HepG2 (cell line): ENCODE results near the gene NPB. TPM values are rescaled to one million over a fixed set of nuclear protein-coding genes. Genes with fewer than 3 reads are reported as not detected.

ENCODE experiments used
- BCLAF1 ChIP-seq: fragments of 450-650 bp; IDR thresholded peaks from 2 replicates; pipeline ENCODE4 v1.6.1; 2017; ENCODE audit warnings: mild to moderate bottlenecking
- BHLHE40 ChIP-seq: IDR thresholded peaks from 2 replicates; pipeline ENCODE4 v1.6.1; 2011; ENCODE audit warnings: low read length, improper control_type of control experiment
- CC2D1A ChIP-seq: sonication (generic); formaldehyde crosslinking; IDR thresholded peaks from 2 replicates; pipeline ENCODE4 v1.8.1; 2023; ENCODE audit warnings: mild to moderate bottlenecking, missing genetic modification reagents
- CENPT ChIP-seq: sonication (generic); formaldehyde crosslinking; IDR thresholded peaks from 2 replicates; pipeline ENCODE4 v1.8.0; 2022; ENCODE audit warnings: low read depth, mild to moderate bottlenecking, moderate library complexity, missing genetic modification reagents
- CHD4 ChIP-seq: fragments of 200-600 bp; sonication (generic); IDR thresholded peaks from 2 replicates; pipeline ENCODE4 v1.7.0; 2017; ENCODE audit warnings: mild to moderate bottlenecking, low read length, borderline replicate concordance
- GATAD1 ChIP-seq: IDR thresholded peaks from 2 replicates; pipeline ENCODE4 v1.6.1; 2016; ENCODE audit warnings: missing genetic modification reagents, missing compliant biosample characterization
- HES4 ChIP-seq: sonication (generic); formaldehyde crosslinking; IDR thresholded peaks from 2 replicates; pipeline ENCODE4 v1.9.0; 2021; ENCODE audit warnings: mild to moderate bottlenecking, missing genetic modification reagents, borderline replicate concordance
- KLF6 ChIP-seq: IDR thresholded peaks from 2 replicates; pipeline ENCODE4 v1.8.0; 2016; ENCODE audit warnings: missing biosample characterization, missing genetic modification reagents
- KMT2A ChIP-seq: sonication (generic); formaldehyde crosslinking; IDR thresholded peaks from 2 replicates; pipeline ENCODE4 v1.4.0; 2020; ENCODE audit warnings: missing genetic modification reagents
- LCORL ChIP-seq, 2 experiments: fragments of 450-650 bp in 1 of 2; sonication (generic) in 1 of 2; formaldehyde crosslinking in 1 of 2; IDR thresholded peaks; 2 replicates each; pipeline versions ENCODE4 v1.5.0 to v1.6.1; 2017 to 2020; ENCODE audit warnings: antibody characterized with exemption in 1 of 2, missing genetic modification reagents in 1 of 2
- MBNL3 ChIP-seq: fragments of 250-450 bp; sonication (Bioruptor Pico); conservative IDR thresholded peaks from 2 replicates; pipeline ENCODE4 v1.8.0; 2022; ENCODE audit warnings: mild to moderate bottlenecking, inconsistent platforms
- RFX1 ChIP-seq: fragments of 450-650 bp; IDR thresholded peaks from 2 replicates; pipeline ENCODE4 v1.6.1; 2017
- RXRB ChIP-seq: IDR thresholded peaks from 2 replicates; pipeline ENCODE4 v1.6.1; 2016; ENCODE audit warnings: borderline replicate concordance, missing genetic modification reagents, missing compliant biosample characterization
- STAT5B ChIP-seq: sonication (generic); formaldehyde crosslinking; IDR thresholded peaks from 2 replicates; pipeline ENCODE4 v1.4.0; 2020; ENCODE audit warnings: missing genetic modification reagents
- TP53 ChIP-seq: sonication (generic); formaldehyde crosslinking; conservative IDR thresholded peaks from 2 replicates; pipeline ENCODE4 v1.4.0; 2020; ENCODE audit warnings: missing genetic modification reagents
- XBP1 ChIP-seq: sonication (generic); formaldehyde crosslinking; IDR thresholded peaks from 2 replicates; pipeline ENCODE4 v1.5.0; 2020; ENCODE audit warnings: missing genetic modification reagents
- ZBTB38 ChIP-seq: sonication (generic); formaldehyde crosslinking; IDR thresholded peaks from 2 replicates; pipeline ENCODE4 v1.5.1; 2020; ENCODE audit warnings: mild to moderate bottlenecking, missing genetic modification reagents
- ZBTB42 ChIP-seq: sonication (generic); formaldehyde crosslinking; IDR thresholded peaks from 2 replicates; pipeline ENCODE4 v1.5.0; 2020; ENCODE audit warnings: mild to moderate bottlenecking, missing genetic modification reagents
- ZBTB8A ChIP-seq: sonication (generic); formaldehyde crosslinking; IDR thresholded peaks from 2 replicates; pipeline ENCODE4 v1.4.0; 2020; ENCODE audit warnings: mild to moderate bottlenecking, low read depth, missing genetic modification reagents, borderline replicate concordance
- ZFAT ChIP-seq: sonication (generic); formaldehyde crosslinking; conservative IDR thresholded peaks from 2 replicates; pipeline ENCODE4 v1.8.1; 2023; ENCODE audit warnings: missing genetic modification reagents, inconsistent platforms
- ZNF160 ChIP-seq: sonication (generic); formaldehyde crosslinking; IDR thresholded peaks from 2 replicates; pipeline ENCODE4 v1.8.0; 2022; ENCODE audit warnings: mild to moderate bottlenecking, inconsistent platforms, missing genetic modification reagents
- ZNF282 ChIP-seq: fragments of 450-650 bp; IDR thresholded peaks from 2 replicates; pipeline ENCODE4 v1.6.1; 2018; ENCODE audit not compliant: partially characterized antibody
- ZNF335 ChIP-seq: sonication (generic); formaldehyde crosslinking; IDR thresholded peaks from 2 replicates; pipeline ENCODE4 v1.4.0; 2020; ENCODE audit warnings: missing genetic modification reagents
- ZNF569 ChIP-seq: sonication (generic); formaldehyde crosslinking; IDR thresholded peaks from 2 replicates; pipeline ENCODE4 v1.5.0; 2020; ENCODE audit warnings: mild to moderate bottlenecking, missing genetic modification reagents, moderate library complexity, borderline replicate concordance
- ZNF674 ChIP-seq: sonication (generic); formaldehyde crosslinking; IDR thresholded peaks from 2 replicates; pipeline ENCODE4 v1.5.0; 2020; ENCODE audit warnings: low read depth, mild to moderate bottlenecking, missing genetic modification reagents
- ZNF724P ChIP-seq: sonication (generic); formaldehyde crosslinking; IDR thresholded peaks from 2 replicates; pipeline ENCODE4 v1.8.0; 2022; ENCODE audit warnings: missing genetic modification reagents, borderline replicate concordance
- ZNF816 ChIP-seq: sonication (generic); formaldehyde crosslinking; IDR thresholded peaks from 2 replicates; pipeline ENCODE4 v1.8.0; 2022; ENCODE audit warnings: missing genetic modification reagents, mild to moderate bottlenecking, borderline replicate concordance
- polyA plus RNA-seq, 8 experiments: library from polyadenylated mRNA; depleted of rRNA in 3 of 8; stranded (reverse) in 7 of 8; unstranded in 1 of 8; fragments of >200 nt; fragmentation: Illumina TruSeq in 4 of 8; extraction: Trizol in 4 of 8; gene quantifications; 2 replicates each; pipeline versions ENCODE4 v1.2.1 to v1.2.3, GENCODE V29; 2011 to 2016; ENCODE audit warnings: low read depth in 4 of 8, missing spikeins in 1 of 8, mixed read lengths in 1 of 8; ENCODE audit not compliant: insufficient read depth in 1 of 8
- total RNA-seq, 5 experiments: library from RNA; depleted of rRNA; stranded (reverse); fragments of >200 nt; fragmentation: Illumina TruSeq; extraction: Trizol; gene quantifications; 2 replicates each; pipeline ENCODE4 v1.2.3, GENCODE V29; 2016; ENCODE audit warnings: low read depth in 1 of 5
- TF ChIP-seq, protein P1 (sequence below): sonication (generic); formaldehyde crosslinking; IDR thresholded peaks from 2 replicates; pipeline ENCODE4 v1.4.0; 2020; ENCODE audit warnings: missing genetic modification reagents

The NPB gene
- total and polyA plus RNA-seq, 2 of the 13 experiments (the other 11 are each of a cell fraction or from before 2014, with no cell fraction given) = 0.11 to 0.93 TPM

DNA sequence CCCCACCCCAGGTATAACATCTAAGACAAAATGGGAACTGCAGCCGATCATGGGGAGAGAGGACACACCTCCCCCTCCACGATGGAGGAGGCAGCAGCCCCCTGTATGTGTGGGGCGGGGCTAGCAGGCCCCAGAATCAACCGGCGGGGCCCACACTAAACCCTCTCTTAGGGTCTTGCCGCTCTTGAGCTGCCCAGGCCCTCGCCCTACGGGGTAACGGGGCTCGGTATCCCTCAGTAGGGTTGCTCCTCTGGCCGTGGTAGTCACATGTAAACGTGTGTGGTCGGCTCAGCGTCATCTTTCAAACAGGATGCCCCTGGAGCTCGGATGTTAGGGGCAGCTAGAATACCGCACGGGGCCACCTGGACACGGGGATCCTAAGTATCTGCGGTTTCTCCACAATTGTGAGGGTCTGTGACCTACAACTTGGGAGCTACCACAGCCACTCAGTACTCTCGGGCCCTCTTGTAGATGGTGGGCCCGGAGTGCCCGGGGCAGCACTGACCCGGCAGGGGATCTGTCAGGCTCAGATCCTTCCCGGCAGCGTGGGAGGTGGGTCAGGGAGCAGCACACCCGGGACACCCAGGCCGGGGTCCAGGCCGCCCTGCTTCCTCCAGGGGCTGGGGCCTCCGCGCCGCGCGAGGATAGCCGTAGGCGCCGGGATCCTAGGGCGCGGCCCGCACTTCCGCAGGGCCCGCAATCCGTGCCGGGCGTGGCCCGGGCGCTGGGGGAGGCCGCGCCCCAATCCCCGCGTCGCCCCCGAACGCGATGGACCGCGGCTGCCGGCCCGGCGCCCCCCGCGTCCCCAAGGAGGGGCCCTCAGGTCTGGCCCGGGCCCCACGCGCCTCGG, 31.7 kb upstream of the NPB start (continued):
- TF ChIP-seq KMT2A (no peak), ZNF335 (CRISPR knock-in tag) (0 out of 2 replicates have a peak, but pooled peaks have one; percentile 29), BHLHE40 (no peak; the same call in 1 of the 2 replicates), RFX1 (no peak), XBP1 (CRISPR knock-in tag) (no peak), BCLAF1 (no peak), CHD4 (no peak), ZNF282 (no peak), RXRB (CRISPR knock-in tag) (0 out of 2 replicates have a peak, but pooled peaks have one; percentile 27), CC2D1A (no peak), STAT5B (no peak), ZFAT (no peak), ZBTB38 (CRISPR knock-in tag) (no peak; the same call in 1 of the 2 replicates), ZBTB42 (CRISPR knock-in tag) (peak; percentile 50; the same call in 1 of the 2 replicates), ZNF816 (CRISPR knock-in tag) (no peak), ZNF160 (CRISPR knock-in tag) (no peak), KLF6 (no peak; the same call in 1 of the 2 replicates), HES4 (CRISPR knock-in tag) (peak; percentile 80; the same call in 1 of the 2 replicates), GATAD1 (no peak), ZNF674 (CRISPR knock-in tag) (no peak), ZNF724P (CRISPR knock-in tag) (no peak), CENPT (CRISPR knock-in tag) (no peak), LCORL (IDR thresholded peaks at IDR 0.05) (no peak), LCORL (CRISPR knock-in tag; IDR thresholded peaks at IDR 0.05) (no peak), TP53 (CRISPR knock-in tag) (no peak), MBNL3 (CRISPR knock-in tag) (no peak), ZBTB8A (CRISPR knock-in tag) (no peak; the same call in 1 of the 2 replicates), ZNF569 (CRISPR knock-in tag) (no peak)
- TF ChIP-seq, protein P1, sequence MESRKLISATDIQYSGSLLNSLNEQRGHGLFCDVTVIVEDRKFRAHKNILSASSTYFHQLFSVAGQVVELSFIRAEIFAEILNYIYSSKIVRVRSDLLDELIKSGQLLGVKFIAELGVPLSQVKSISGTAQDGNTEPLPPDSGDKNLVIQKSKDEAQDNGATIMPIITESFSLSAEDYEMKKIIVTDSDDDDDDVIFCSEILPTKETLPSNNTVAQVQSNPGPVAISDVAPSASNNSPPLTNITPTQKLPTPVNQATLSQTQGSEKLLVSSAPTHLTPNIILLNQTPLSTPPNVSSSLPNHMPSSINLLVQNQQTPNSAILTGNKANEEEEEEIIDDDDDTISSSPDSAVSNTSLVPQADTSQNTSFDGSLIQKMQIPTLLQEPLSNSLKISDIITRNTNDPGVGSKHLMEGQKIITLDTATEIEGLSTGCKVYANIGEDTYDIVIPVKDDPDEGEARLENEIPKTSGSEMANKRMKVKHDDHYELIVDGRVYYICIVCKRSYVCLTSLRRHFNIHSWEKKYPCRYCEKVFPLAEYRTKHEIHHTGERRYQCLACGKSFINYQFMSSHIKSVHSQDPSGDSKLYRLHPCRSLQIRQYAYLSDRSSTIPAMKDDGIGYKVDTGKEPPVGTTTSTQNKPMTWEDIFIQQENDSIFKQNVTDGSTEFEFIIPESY (CRISPR knock-in tag) = no peak
